ENCODE measurements around the gene SLC25A28.

The SLC25A28 gene

DNA sequence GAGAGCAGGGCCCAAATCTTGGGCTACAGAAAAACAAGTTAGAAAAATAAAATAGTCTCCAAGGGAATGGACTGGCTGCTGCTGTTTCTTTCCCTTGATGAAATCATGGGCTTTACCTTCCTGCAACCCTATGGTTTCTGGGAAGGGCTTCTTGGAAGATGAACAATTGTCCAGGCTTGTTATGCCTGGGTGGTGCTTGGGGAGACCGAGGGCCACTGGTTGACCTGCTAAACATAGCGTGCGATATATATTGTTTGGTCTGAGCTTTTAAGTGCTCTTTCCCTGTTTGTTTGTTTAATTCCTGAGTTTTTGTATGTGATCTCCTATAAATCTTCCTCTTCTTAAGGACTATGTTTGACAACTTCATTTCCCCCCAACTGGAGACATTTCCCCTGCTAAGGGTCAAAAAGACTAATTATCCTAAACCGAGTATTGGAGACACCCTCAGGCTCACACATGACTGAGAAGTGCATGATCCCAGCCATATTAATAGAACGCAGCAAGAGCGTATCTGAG is 37.9 kb downstream of the SLC25A28 start:
- no peak for DNase-seq

DNA sequence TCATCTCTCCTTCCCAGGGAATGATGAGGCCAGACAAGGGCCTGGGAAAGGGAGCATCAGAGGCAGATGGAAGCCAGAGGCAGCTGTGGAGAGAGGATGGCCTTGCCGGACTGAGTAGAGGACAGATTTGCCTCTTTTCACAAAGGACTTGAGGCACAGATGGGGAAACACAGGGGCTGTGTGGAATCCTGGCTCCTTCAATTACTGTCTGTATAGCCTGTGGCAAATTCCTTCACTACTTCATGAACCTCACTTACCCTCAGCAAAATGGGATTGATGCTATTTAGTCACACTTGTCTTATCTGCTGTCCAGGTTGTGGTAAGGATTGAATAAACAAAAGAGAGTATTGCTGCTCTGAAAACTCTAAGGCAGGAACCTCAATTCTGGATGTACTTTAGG is 40.3 kb downstream of the SLC25A28 start:
- no peak for DNase-seq

DNA sequence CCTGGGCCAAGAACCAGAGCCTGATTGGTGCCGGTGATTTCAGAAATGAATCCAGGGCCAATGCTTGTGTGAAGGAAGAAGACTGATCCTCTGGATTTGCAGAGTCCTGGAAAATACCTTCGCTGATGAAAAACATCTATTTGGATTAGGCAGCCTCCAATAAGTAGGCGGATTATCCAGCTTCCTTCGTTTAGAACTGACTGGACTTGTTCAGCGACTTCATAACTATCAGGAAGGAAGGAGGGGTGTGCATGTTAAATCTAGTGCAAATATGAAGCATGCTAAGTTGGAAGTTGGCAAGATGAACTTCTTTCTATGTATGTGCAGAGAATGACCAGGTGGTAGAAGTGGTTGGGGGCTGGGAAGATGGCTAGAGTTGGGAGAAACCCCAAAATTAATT is 46.4 kb downstream of the SLC25A28 start:
- DNase-seq: no peak

DNA sequence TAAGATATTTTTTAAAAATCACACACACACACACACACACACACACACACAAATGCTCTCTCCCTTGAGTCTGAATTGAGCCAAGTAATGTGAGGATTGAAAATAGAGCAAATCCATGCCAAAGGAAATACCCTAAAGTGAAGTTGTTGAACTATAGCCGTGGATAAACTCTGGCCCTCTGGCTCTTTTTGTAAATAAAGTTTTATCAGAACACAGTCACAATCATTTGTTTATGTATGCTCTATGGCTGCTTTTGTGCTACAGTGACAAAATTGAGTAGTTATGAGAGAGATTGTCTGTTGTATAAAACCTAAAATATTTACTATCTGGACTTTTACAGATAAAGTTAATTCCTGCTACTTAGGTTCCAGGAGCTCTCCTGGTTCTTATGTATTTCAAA is 48.4 kb downstream of the SLC25A28 start:
- no peak for DNase-seq

DNA sequence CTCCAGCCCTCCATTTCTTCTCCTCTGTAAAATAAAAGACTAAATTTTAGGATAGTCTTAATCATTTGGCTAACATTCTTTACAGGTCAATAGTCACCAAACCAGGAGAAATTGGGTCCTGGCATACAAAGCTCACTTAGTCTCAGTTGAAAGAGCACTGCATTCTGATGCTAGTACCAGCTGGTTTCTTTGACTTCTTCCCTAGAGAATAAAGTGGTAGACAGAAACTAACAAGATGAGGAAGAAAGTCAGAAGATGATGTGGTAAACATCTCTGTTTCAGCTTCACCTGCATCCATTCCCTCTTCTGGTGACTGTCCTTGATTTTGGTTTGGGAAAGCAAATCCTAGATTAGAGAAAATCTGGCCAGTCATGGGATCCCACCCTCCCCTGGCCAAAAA is 50.3 kb downstream of the SLC25A28 start:
- no peak for DNase-seq

DNA sequence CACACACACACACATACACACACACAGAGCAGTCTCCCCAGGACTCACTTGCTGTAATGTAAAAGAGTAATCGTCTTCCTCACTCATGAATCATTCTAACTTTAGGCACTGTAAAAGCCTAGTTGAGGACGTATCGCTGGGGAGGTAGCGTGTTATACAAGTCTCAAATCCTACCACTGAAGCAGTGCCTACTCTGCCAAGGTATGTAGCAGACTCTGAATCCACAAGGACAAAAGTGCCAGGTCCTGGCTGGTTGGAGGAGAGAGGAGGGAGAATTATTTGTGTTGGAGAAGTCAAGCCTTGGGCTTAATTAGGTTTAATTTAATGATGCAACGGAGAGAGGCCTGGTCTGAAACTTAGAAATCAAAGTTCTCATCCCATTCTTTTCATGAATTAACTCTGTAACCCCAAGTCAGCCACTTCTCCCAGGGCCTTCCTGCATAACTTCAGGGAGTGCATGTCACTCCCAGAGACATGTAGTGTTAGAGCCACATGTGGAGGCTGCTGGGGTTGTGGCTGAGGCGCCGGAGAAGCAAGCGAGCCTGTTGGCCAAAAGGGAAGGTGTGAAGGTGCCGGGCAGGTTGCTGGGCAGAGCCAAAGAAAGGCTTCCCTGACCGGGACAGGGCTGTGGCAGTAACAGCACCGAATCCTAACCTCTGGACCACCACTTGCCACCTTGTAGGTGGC is 50.8 kb downstream of the SLC25A28 start:
- DNase-seq: no peak

DNA sequence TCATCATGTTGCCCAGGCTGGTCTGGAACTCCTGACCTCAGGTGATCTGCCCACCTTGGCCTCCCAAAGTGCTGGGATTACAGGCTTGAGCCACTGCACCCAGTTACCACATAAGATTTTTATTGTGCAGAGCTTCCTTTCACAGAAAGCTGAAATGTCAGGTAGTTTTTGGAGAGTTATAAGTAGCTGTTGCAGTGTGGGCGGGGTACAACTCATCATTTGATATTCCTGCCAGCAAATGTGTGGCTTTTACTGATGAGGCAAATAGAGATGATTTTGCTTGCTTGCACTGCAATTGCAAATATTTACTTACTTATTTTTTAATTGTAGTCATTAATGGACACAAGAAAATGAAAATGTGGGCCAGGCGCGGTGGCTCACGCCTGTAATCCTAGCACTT is 55.1 kb downstream of the SLC25A28 start:
- no peak for DNase-seq

DNA sequence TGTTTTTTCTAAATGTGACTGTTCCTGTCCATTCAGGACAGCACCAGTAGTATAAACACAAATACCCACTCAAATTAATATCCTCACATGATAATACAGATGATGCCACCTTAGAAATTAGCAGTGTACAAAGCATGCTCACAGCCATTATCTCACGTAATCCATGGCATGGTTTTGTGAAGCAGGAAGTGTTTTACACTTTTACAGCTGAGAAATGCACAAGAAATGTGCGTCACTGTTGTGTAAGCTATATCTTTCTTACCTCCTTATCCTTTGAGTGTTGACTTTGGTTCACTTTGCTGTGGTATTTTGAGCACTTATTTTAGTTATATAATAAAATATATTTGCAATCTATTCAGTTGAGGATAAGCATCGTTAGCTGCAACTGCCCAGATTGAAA is 55.9 kb downstream of the SLC25A28 start:
- DNase-seq: no peak

DNA sequence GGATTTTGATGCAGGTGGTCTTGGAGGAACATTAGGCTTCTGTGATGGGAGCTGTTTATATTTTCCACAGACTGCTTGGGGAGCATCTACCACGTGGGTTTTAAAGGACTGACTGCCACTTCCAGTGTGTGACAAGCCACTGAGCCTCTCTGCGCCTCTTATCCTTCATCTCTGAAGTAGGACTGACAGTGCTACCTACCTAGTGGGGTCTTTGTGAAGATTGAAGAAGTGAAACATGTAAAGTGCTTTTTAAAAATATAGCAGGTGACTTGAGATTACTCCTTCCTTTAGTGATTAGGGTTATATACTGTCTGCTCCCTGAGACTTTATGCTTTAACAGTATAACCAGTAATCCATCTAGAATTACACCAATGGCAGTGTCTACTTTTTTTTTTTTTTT is 57.6 kb downstream of the SLC25A28 start:
- DNase-seq: no peak

All from central memory CD4-positive, alpha-beta T cell (primary cell).